HUES64 (cell line): ENCODE results near the gene RFX5.

ENCODE experiments used
- H3K27ac ChIP-seq: 2 replicates; pipeline ENCODE4 v1.7.0; 2013; ENCODE audit warnings: low read depth, low read length, inconsistent platforms
- H3K27me3 ChIP-seq: 2 replicates; pipeline ENCODE4 v1.6.1; 2013; ENCODE audit warnings: mild to moderate bottlenecking, low read length; ENCODE audit not compliant: insufficient read depth
- H3K36me3 ChIP-seq: 2 replicates; pipeline ENCODE4 v1.6.1; 2013; ENCODE audit warnings: mild to moderate bottlenecking, low read length; ENCODE audit not compliant: insufficient read depth
- H3K4me1 ChIP-seq: 2 replicates; pipeline ENCODE4 v1.6.1; 2013; ENCODE audit warnings: mild to moderate bottlenecking, low read length, moderate library complexity; ENCODE audit not compliant: insufficient read depth
- H3K4me3 ChIP-seq: 2 replicates; pipeline ENCODE4 v1.5.1; 2013; ENCODE audit warnings: mild to moderate bottlenecking, low read length, moderate library complexity
- H3K9ac ChIP-seq: 2 replicates; pipeline ENCODE4 v1.6.1; 2013; ENCODE audit warnings: mild to moderate bottlenecking, low read depth, low read length
- H3K9me3 ChIP-seq: 2 replicates; pipeline ENCODE4 v1.6.1; 2013; ENCODE audit warnings: low read depth, low read length; ENCODE audit not compliant: insufficient read depth
- WGBS: fragments of 150-250, 120-280 bp; methylation state at CpG from one replicate; pipeline ENCODE4 v1.1.7; 2013; ENCODE audit warnings: missing lambda C conversion rate; 5-methylcytosine and 5-hydroxymethylcytosine counted together

Gene RFX5

GRCh38 chr1:151334822-151335221, 12.2 kb downstream of the RFX5 start:
- no peak overlapping the region for H3K27ac ChIP-seq
- no peaks in the 10 kb centered on the region for H3K9me3 ChIP-seq
- H3K27me3 ChIP-seq, result no peaks in the 10 kb centered on the region
- H3K9ac ChIP-seq, result no peak overlapping the region
- no peak overlapping the region for H3K4me3 ChIP-seq
- no peaks in the 10 kb centered on the region for H3K36me3 ChIP-seq
- WGBS, result 87% methylated on average over 4 of the region's 5 CpGs
- H3K4me1 ChIP-seq, result no peaks in the 10 kb centered on the region

- Histone ChIP-seq H3K9me3 (no peaks in the 10 kb centered on the region), H3K4me1 (0 out of 2 replicates have a peak, but pooled peaks cover 4% of the 10 kb centered on the region), H3K27me3 (no peaks in the 10 kb centered on the region), H3K27ac (peak overlapping the region; percentile 52), H3K36me3 (peaks cover 13% of the 10 kb centered on the region), H3K9ac (peak overlapping the region; percentile 95), H3K4me3 (peak overlapping the region; percentile 65)
- 20% methylated on average over 33 of the region's 34 CpGs for WGBS
Observed at GRCh38 chr1:151327903-151328674, 19.0 kb downstream of the RFX5 start.

- Histone ChIP-seq H3K4me3 (peak within 1 kb of the TSS; percentile 65), H3K36me3 (peaks cover 18% of the 10 kb centered on the region), H3K27ac (peak within 1 kb of the TSS; percentile 77), H3K27me3 (no peaks in the 10 kb centered on the region), H3K4me1 (0 out of 2 replicates have a peak, but pooled peaks cover 4% of the 10 kb centered on the region), H3K9ac (peak within 1 kb of the TSS; percentile 95), H3K9me3 (no peaks in the 10 kb centered on the region)
- under 1% methylated on average over 40 of the region's 40 CpGs for WGBS
Observed at GRCh38 chr1:151327223-151327902, 19.7 kb downstream of the RFX5 start, which contains the start of gene PI4KB. PI4KB (minus strand) TSS chr1:151327416; CDS start chr1:151316481, 10,935 bp downstream.

- 0 out of 2 replicates have a peak, but pooled peaks cover 4% of the 10 kb centered on the region for H3K4me1 ChIP-seq
- H3K36me3 ChIP-seq, result peaks cover 24% of the 10 kb centered on the region
- H3K27ac ChIP-seq, result no peak overlapping the region; the same call in 1 of the 2 replicates
- no peaks in the 10 kb centered on the region for H3K9me3 ChIP-seq
- no peaks in the 10 kb centered on the region for H3K27me3 ChIP-seq
- H3K4me3 ChIP-seq, result peak overlapping the region; percentile 65
- peak overlapping the region; percentile 45 for H3K9ac ChIP-seq
- WGBS, result 7% methylated on average over 9 of the region's 12 CpGs
Observed at GRCh38 chr1:151326619-151327222, 20.3 kb downstream of the RFX5 start.

GRCh38 chr1:151325646-151326429, 21.2 kb downstream of the RFX5 start:
- H3K27ac ChIP-seq, result no peak overlapping the region
- 0 out of 2 replicates have a peak, but pooled peaks cover 4% of the 10 kb centered on the region for H3K4me1 ChIP-seq
- WGBS, result 78% methylated on average over 5 of the region's 5 CpGs
- H3K27me3 ChIP-seq, result no peaks in the 10 kb centered on the region
- H3K9me3 ChIP-seq, result no peaks in the 10 kb centered on the region
- peaks cover 27% of the 10 kb centered on the region for H3K36me3 ChIP-seq
- H3K9ac ChIP-seq, result no peak overlapping the region
- peak overlapping the region; percentile 65 for H3K4me3 ChIP-seq

- 93% methylated on average over 6 of the region's 7 CpGs for WGBS
- no peaks in the 10 kb centered on the region for H3K9me3 ChIP-seq
- 0 out of 2 replicates have a peak overlapping the region, but pooled peaks have one; percentile 12 for H3K4me3 ChIP-seq
- no peaks in the 10 kb centered on the region for H3K27me3 ChIP-seq
- H3K36me3 ChIP-seq, result peaks cover 30% of the 10 kb centered on the region
- H3K27ac ChIP-seq, result no peak overlapping the region
- no peak overlapping the region for H3K9ac ChIP-seq
- 0 out of 2 replicates have a peak, but pooled peaks cover 4% of the 10 kb centered on the region for H3K4me1 ChIP-seq
Observed at GRCh38 chr1:151325231-151325630, 21.8 kb downstream of the RFX5 start.

- 95% methylated on average over 4 of the region's 4 CpGs for WGBS
- Histone ChIP-seq H3K27ac (no peak overlapping the region), H3K27me3 (no peaks in the 10 kb centered on the region), H3K4me3 (no peak overlapping the region), H3K9ac (no peak overlapping the region), H3K9me3 (no peaks in the 10 kb centered on the region), H3K36me3 (peaks cover 33% of the 10 kb centered on the region), H3K4me1 (0 out of 2 replicates have a peak, but pooled peaks cover 4% of the 10 kb centered on the region)
Observed at GRCh38 chr1:151324390-151324930, 22.6 kb downstream of the RFX5 start.

- Histone ChIP-seq H3K27me3 (no peaks in the 10 kb centered on the region), H3K27ac (no peak overlapping the region), H3K4me1 (no peaks in the 10 kb centered on the region), H3K9ac (no peak overlapping the region), H3K4me3 (no peak overlapping the region), H3K9me3 (no peaks in the 10 kb centered on the region), H3K36me3 (peaks cover 54% of the 10 kb centered on the region)
- 93% methylated on average over 3 of the region's 3 CpGs for WGBS
Observed at GRCh38 chr1:151318975-151319374, 28.1 kb downstream of the RFX5 start.

- Histone ChIP-seq H3K27me3 (no peaks in the 10 kb centered on the region), H3K4me3 (no peak overlapping the region), H3K27ac (no peak overlapping the region), H3K9ac (no peak overlapping the region), H3K36me3 (peaks cover 45% of the 10 kb centered on the region), H3K4me1 (peaks cover 11% of the 10 kb centered on the region; the same call in 1 of the 2 replicates), H3K9me3 (no peaks in the 10 kb centered on the region)
- 96% methylated on average over 17 of the region's 17 CpGs for WGBS
Observed at GRCh38 chr1:151315565-151316235, 31.4 kb downstream of the RFX5 start.
